ENCODE measurements around the gene ENTPD1.

- TF ChIP-seq POLR2AphosphoS5 (IDR thresholded peaks at IDR 0.05) = no peak
- no peak for TF ChIP-seq CTCF (IDR thresholded peaks at IDR 0.05)
- TF ChIP-seq EP300 (IDR thresholded peaks at IDR 0.05) = no peak
- no peak for TF ChIP-seq POLR2A (IDR thresholded peaks at IDR 0.05; ENCODE audit: low read depth)
Observed at GRCh38 chr10:95818668-95819067, 62.7 kb downstream of the ENTPD1 start.

Measured in esophagus muscularis mucosa (tissue), 4 donors.